ENCODE results near the gene KLF5. TPM values are rescaled to one million over a fixed set of nuclear protein-coding genes. Genes with fewer than 3 reads are reported as not detected.

The KLF5 gene
- total and polyA plus RNA-seq, 7 experiments from 2014 or later = 1.7 to 13.3 (median 5.5) TPM

DNA sequence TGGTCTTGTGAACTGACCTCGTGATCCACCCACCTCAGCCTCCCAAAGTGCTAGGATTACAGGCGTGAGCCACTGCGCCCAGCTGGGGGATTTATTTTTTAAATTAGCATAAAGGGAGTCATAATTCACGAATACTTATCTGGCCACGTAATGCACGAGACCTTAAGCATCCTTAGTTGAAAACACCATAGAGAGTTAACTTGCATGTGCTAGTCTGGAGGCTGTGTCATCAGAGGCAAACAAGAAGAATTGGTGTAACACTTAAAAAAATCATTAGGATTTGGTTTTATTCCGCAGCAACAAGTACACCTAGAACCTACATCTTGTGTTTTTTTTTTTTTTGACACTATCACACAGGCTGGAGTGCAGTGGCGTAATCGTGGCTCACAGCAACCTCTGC lies 19.1 kb downstream of the KLF5 start:
- ChIA-PET POLR2A (no interaction called here), CTCF (no interaction called here)
- no peak for DNase-seq
- H3K27me3 Mint-ChIP-seq = peaks cover 0 to 7% (median 6%) of the 10 kb centered on the region in 5 donors
- Histone ChIP-seq H3K4me3 (ENCODE audit: low read length) (no peak overlapping the region), H3K9me3 (ENCODE audit: control insufficient read depth in 2 of 3, low read length in 3 of 3) (no peaks in the 10 kb centered on the region), H3K27ac (ENCODE audit: low read depth, low read length) (no peak overlapping the region), H3K36me3 (ENCODE audit: control insufficient read depth in 2 of 3, insufficient read depth in 3 of 3, low read length in 3 of 3) (no peaks in the 10 kb centered on the region), H3K4me1 (ENCODE audit: control insufficient read depth in 2 of 2, insufficient read depth in 2 of 2, low read length in 2 of 2) (no peaks in the 10 kb centered on the region), H3K27me3 (ENCODE audit: control insufficient read depth in 2 of 2, insufficient read depth in 2 of 2, low read length in 2 of 2) (no peaks in the 10 kb centered on the region)
- H3K4me1 Mint-ChIP-seq = peaks cover 0 to 15% (median 5%) of the 10 kb centered on the region in 7 donors
- H3K36me3 Mint-ChIP-seq = peaks cover 0 to 9% (median 0%) of the 10 kb centered on the region in 5 donors
- H3K9me3 Mint-ChIP-seq = no peaks in the 10 kb centered on the region
- no peak for ATAC-seq
- H3K4me3 Mint-ChIP-seq = no peak overlapping the region
- intact Hi-C loops (cut with micrococcal nuclease) = no loop called here
- no peak overlapping the region for H3K27ac Mint-ChIP-seq

DNA sequence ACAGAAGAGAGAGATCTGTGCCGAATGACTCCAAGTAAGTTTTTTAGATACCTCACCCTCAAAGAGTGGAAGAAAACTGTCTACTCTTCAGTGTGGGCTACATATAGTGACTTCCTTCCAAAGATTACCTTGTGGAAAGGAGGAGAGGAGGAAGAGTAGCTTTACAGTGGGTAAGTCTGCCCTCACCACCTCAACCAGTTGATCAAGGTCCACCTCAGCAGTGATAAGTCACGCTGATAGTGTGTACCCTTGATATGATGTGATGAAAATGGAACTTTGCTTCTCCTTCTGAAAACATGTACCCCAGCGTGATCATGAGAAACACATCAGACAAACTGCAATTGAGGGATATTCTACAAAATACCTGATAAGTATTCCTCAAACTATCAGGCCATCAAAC lies 20.6 kb downstream of the KLF5 start:
- ChIA-PET POLR2A (no interaction called here), CTCF (no interaction called here)
- peaks cover 0 to 9% (median 0%) of the 10 kb centered on the region in 5 donors for H3K36me3 Mint-ChIP-seq
- H3K4me1 Mint-ChIP-seq = peaks cover 0 to 5% (median 0%) of the 10 kb centered on the region in 7 donors
- ATAC-seq (no peak), DNase-seq (no peak)
- Histone ChIP-seq H3K9me3 (ENCODE audit: control insufficient read depth in 2 of 3, low read length in 3 of 3) (no peaks in the 10 kb centered on the region), H3K27me3 (ENCODE audit: control insufficient read depth in 2 of 2, insufficient read depth in 2 of 2, low read length in 2 of 2) (no peaks in the 10 kb centered on the region), H3K4me1 (ENCODE audit: control insufficient read depth in 2 of 2, insufficient read depth in 2 of 2, low read length in 2 of 2) (no peaks in the 10 kb centered on the region), H3K36me3 (ENCODE audit: control insufficient read depth in 2 of 3, insufficient read depth in 3 of 3, low read length in 3 of 3) (no peaks in the 10 kb centered on the region), H3K4me3 (ENCODE audit: low read length) (no peak overlapping the region), H3K27ac (ENCODE audit: low read depth, low read length) (no peak overlapping the region)
- intact Hi-C loops (cut with micrococcal nuclease) = no loop called here
- no peak overlapping the region for H3K27ac Mint-ChIP-seq
- no peaks in the 10 kb centered on the region for H3K9me3 Mint-ChIP-seq
- H3K27me3 Mint-ChIP-seq = peaks cover 0 to 7% (median 6%) of the 10 kb centered on the region in 5 donors
- H3K4me3 Mint-ChIP-seq = no peak overlapping the region

DNA sequence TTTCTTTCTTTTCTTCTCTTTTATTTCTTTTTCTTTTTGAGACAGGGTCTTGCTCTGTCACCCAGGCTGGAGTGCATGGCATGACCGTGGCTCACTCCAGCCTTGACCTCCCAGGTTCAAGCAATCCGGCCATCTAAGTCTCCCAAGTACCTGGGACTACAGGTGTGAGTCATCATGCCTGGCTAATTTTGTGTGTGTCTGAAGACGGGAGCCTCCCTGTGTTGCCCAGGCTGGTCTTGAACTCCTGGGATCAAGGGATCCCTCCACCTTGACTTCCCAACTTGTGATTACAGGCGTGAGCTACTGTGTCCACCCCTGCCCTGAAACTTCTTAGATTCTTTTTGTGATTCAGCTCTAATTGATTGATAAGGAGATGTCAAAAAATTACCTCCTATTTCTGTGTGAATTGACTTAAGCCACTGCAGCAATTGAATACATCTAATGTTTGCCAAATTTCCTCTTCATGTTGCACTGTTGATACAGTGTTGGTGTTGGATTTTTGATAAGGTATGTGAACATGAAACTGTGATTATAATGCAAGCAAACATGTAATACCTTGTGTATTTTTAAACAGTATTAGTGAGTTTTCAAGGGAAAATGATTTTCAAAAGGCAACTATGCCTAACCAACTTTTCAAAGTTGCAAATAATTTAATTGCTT lies 22.6 kb downstream of the KLF5 start:
- H3K27ac ChIP-seq (ENCODE audit: low read depth, low read length) = no peak overlapping the region
- Mint-ChIP-seq H3K36me3 (peaks cover 0 to 4% (median 0%) of the 10 kb centered on the region in 5 donors), H3K4me3 (no peak overlapping the region), H3K9me3 (no peaks in the 10 kb centered on the region), H3K27me3 (peaks cover 0 to 7% (median 6%) of the 10 kb centered on the region in 5 donors), H3K27ac (no peak overlapping the region), H3K4me1 (no peaks in the 10 kb centered on the region)
- intact Hi-C loops (cut with micrococcal nuclease) = no loop called here
- no peaks in the 10 kb centered on the region for H3K9me3 ChIP-seq (ENCODE audit: control insufficient read depth in 2 of 3, low read length in 3 of 3)
- DNase-seq (no peak), ATAC-seq (no peak)
- POLR2A ChIA-PET = no interaction called here
- CTCF ChIA-PET = interaction anchor here (0.6 kb wide), 1 partner anchor 235 kb away, joined by 3 read pairs; no protein-coding TSS in a partner anchor
- H3K4me3 ChIP-seq (ENCODE audit: low read length) = no peak overlapping the region
- H3K36me3 ChIP-seq (ENCODE audit: control insufficient read depth in 2 of 3, insufficient read depth in 3 of 3, low read length in 3 of 3) = no peaks in the 10 kb centered on the region
- H3K4me1 ChIP-seq (ENCODE audit: control insufficient read depth in 2 of 2, insufficient read depth in 2 of 2, low read length in 2 of 2) = no peaks in the 10 kb centered on the region
- no peaks in the 10 kb centered on the region for H3K27me3 ChIP-seq (ENCODE audit: control insufficient read depth in 2 of 2, insufficient read depth in 2 of 2, low read length in 2 of 2)

DNA sequence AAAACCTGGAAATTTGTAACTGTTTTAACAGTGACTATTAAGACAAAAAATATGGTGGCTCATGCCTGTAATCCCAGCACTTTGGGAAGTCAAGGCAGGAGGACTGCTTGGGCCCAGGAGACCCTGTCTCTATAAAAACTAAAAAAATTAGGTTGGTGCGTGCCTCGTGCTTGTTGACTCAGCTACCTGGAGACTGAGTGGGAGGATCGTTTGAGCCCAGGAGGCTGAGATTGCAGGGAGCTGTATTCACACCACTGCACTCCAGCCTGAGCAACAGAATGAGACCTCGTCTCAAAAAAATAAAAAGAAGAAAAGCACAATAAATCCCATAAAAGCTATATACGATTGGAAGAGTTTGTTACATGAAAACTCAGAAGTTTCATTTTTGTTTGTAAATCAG lies 23.7 kb downstream of the KLF5 start:
- H3K27ac ChIP-seq (ENCODE audit: low read depth, low read length) = no peak overlapping the region
- ChIA-PET CTCF (no interaction called here), POLR2A (no interaction called here)
- H3K4me1 ChIP-seq (ENCODE audit: control insufficient read depth in 2 of 2, insufficient read depth in 2 of 2, low read length in 2 of 2) = no peaks in the 10 kb centered on the region
- no peak overlapping the region for H3K4me3 ChIP-seq (ENCODE audit: low read length)
- no peak for ATAC-seq
- H3K27me3 Mint-ChIP-seq = peaks cover 0 to 7% (median 6%) of the 10 kb centered on the region in 5 donors
- H3K36me3 ChIP-seq (ENCODE audit: control insufficient read depth in 2 of 3, insufficient read depth in 3 of 3, low read length in 3 of 3) = no peaks in the 10 kb centered on the region
- no peak overlapping the region for H3K4me3 Mint-ChIP-seq
- H3K36me3 Mint-ChIP-seq = peaks cover 0 to 4% (median 0%) of the 10 kb centered on the region in 5 donors
- peaks cover 0 to 3% (median 0%) of the 10 kb centered on the region in 11 donors for H3K9me3 Mint-ChIP-seq
- H3K4me1 Mint-ChIP-seq = no peaks in the 10 kb centered on the region
- H3K27me3 ChIP-seq (ENCODE audit: control insufficient read depth in 2 of 2, insufficient read depth in 2 of 2, low read length in 2 of 2) = no peaks in the 10 kb centered on the region
- no peak for DNase-seq
- H3K9me3 ChIP-seq (ENCODE audit: control insufficient read depth in 2 of 3, low read length in 3 of 3) = no peaks in the 10 kb centered on the region
- intact Hi-C loops (cut with micrococcal nuclease) = no loop called here
- no peak overlapping the region for H3K27ac Mint-ChIP-seq

DNA sequence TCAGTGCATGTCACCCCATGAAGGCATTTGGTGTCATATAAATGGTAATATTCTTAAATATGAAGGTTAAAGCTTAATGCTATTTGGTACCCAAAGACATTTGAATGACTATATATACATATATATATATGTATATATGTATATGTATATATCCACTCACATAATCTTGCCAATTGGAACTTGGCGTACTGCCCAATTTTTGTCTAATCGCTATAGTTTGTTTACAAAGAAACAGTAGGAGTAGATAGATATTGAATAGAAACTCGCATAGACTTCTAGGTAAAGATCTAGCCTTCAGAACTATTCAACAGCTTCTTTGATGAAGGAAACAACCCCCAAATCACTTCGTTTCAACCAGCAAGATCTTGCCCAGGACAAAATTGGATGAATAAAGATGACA lies 24.1 kb downstream of the KLF5 start:
- DNase-seq (no peak), ATAC-seq (no peak)
- peaks cover 0 to 4% (median 0%) of the 10 kb centered on the region in 5 donors for H3K36me3 Mint-ChIP-seq
- CTCF ChIA-PET = no interaction called here
- intact Hi-C loops (cut with micrococcal nuclease) = no loop called here
- POLR2A ChIA-PET = no interaction called here
- no peaks in the 10 kb centered on the region for H3K4me1 Mint-ChIP-seq
- no peak overlapping the region for H3K4me3 Mint-ChIP-seq
- no peak overlapping the region for H3K4me3 ChIP-seq (ENCODE audit: low read length)
- peaks cover 0 to 7% (median 6%) of the 10 kb centered on the region in 5 donors for H3K27me3 Mint-ChIP-seq
- no peaks in the 10 kb centered on the region for H3K4me1 ChIP-seq (ENCODE audit: control insufficient read depth in 2 of 2, insufficient read depth in 2 of 2, low read length in 2 of 2)
- H3K27me3 ChIP-seq (ENCODE audit: control insufficient read depth in 2 of 2, insufficient read depth in 2 of 2, low read length in 2 of 2) = no peaks in the 10 kb centered on the region
- H3K36me3 ChIP-seq (ENCODE audit: control insufficient read depth in 2 of 3, insufficient read depth in 3 of 3, low read length in 3 of 3) = no peaks in the 10 kb centered on the region
- H3K27ac ChIP-seq (ENCODE audit: low read depth, low read length) = no peak overlapping the region
- no peak overlapping the region for H3K27ac Mint-ChIP-seq
- H3K9me3 Mint-ChIP-seq = peaks cover 0 to 5% (median 0%) of the 10 kb centered on the region in 11 donors
- H3K9me3 ChIP-seq (ENCODE audit: control insufficient read depth in 2 of 3, low read length in 3 of 3) = no peaks in the 10 kb centered on the region

DNA sequence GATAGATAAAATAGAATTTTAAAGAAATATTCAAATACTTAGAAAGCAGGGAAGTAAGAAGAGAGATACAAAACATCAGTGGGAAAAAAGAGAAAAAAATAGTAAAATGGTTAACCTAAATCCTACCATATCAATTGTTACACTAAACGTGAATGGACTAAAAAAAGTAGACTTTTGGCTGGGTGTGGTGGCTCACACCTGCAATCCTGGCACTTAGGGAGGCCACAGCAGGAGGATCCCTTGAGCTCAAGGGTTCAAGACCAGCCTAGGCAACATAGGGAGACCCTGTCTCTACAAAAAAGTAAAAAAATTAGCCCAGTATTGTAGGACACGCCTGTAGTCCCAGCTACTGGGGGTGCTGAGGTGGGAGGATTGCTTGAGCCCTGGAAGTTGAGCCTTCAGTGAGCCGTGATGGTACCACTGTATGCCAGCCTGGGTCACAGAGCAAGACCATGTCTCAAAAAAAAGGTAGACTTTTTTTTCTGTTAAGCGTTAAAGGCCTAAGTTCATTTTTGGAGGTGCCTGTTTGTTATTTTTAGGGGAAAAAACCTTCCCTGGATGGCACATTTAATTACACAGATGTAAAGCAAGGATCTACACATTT lies 29.6 kb downstream of the KLF5 start:
- Histone ChIP-seq H3K4me1 (ENCODE audit: control insufficient read depth in 2 of 2, insufficient read depth in 2 of 2, low read length in 2 of 2) (peaks cover 0 to 7% of the 10 kb centered on the region in 2 donors), H3K9me3 (ENCODE audit: control insufficient read depth in 2 of 3, low read length in 3 of 3) (peaks cover 0 to 6% (median 0%) of the 10 kb centered on the region in 3 experiments), H3K4me3 (ENCODE audit: low read length) (no peak overlapping the region), H3K36me3 (ENCODE audit: control insufficient read depth in 2 of 3, insufficient read depth in 3 of 3, low read length in 3 of 3) (no peaks in the 10 kb centered on the region), H3K27me3 (ENCODE audit: control insufficient read depth in 2 of 2, insufficient read depth in 2 of 2, low read length in 2 of 2) (no peaks in the 10 kb centered on the region), H3K27ac (ENCODE audit: low read depth, low read length) (no peak overlapping the region)
- DNase-seq (no peak), ATAC-seq (no peak)
- peaks cover 0 to 2% (median 0%) of the 10 kb centered on the region in 5 donors for H3K36me3 Mint-ChIP-seq
- H3K27ac Mint-ChIP-seq = no peak overlapping the region
- CTCF ChIA-PET = no interaction called here
- H3K4me3 Mint-ChIP-seq = no peak overlapping the region
- intact Hi-C loops (cut with micrococcal nuclease) = no loop called here
- peaks cover 0 to 5% (median 0%) of the 10 kb centered on the region in 11 donors for H3K9me3 Mint-ChIP-seq
- peaks cover 9 to 17% (median 16%) of the 10 kb centered on the region in 7 donors for H3K4me1 Mint-ChIP-seq
- POLR2A ChIA-PET = no interaction called here
- H3K27me3 Mint-ChIP-seq = no peaks in the 10 kb centered on the region

DNA sequence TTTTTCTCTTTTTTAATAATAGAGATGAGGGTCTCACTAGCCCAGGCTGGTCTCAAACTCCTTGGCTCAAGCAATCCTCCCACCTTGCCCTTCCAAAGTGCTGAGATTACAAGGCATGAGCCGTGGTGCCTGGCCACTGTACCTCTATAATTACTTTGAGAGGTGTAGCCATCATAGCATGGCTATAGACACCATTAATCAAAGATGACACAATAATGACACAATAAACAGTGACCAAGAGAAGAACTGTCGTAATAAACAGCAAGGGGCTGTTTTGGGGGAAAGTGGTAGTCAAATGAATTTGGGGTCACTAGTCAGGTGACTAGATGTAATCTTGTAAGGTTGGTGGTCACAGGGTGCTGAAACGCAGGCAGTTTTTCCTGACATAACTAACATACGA lies 30.4 kb downstream of the KLF5 start:
- ATAC-seq (no peak), DNase-seq (no peak)
- POLR2A ChIA-PET = no interaction called here
- Histone ChIP-seq H3K27me3 (ENCODE audit: control insufficient read depth in 2 of 2, insufficient read depth in 2 of 2, low read length in 2 of 2) (no peaks in the 10 kb centered on the region), H3K36me3 (ENCODE audit: control insufficient read depth in 2 of 3, insufficient read depth in 3 of 3, low read length in 3 of 3) (no peaks in the 10 kb centered on the region), H3K27ac (ENCODE audit: low read depth, low read length) (no peak overlapping the region), H3K4me1 (ENCODE audit: control insufficient read depth in 2 of 2, insufficient read depth in 2 of 2, low read length in 2 of 2) (peaks cover 0 to 7% of the 10 kb centered on the region in 2 donors), H3K4me3 (ENCODE audit: low read length) (no peak overlapping the region), H3K9me3 (ENCODE audit: control insufficient read depth in 2 of 3, low read length in 3 of 3) (peaks cover 0 to 6% (median 0%) of the 10 kb centered on the region in 3 experiments)
- Mint-ChIP-seq H3K4me1 (peaks cover 9 to 17% (median 16%) of the 10 kb centered on the region in 7 donors), H3K27me3 (no peaks in the 10 kb centered on the region), H3K4me3 (no peak overlapping the region), H3K36me3 (peaks cover 0 to 2% (median 0%) of the 10 kb centered on the region in 5 donors), H3K9me3 (peaks cover 0 to 5% (median 0%) of the 10 kb centered on the region in 11 donors), H3K27ac (peak overlapping the region in 2 of 9 donors; percentile 38 to 57)
- CTCF ChIA-PET = no interaction called here
- intact Hi-C loops (cut with micrococcal nuclease) = no loop called here

Data from naive thymus-derived CD4-positive, alpha-beta T cell (primary cell).